ENCODE measurements around the gene FAM163B.

- TF ChIP-seq CTCF (IDR thresholded peaks at IDR 0.05; ENCODE audit: low read depth, low read length, missing input control) (no peak), REST (IDR thresholded peaks at IDR 0.05) (no peak), MAX (IDR thresholded peaks at IDR 0.05) (no peak), TAF1 (conservative IDR thresholded peaks at IDR 0.05) (no peak), EGR1 (IDR thresholded peaks at IDR 0.05; ENCODE audit: low read depth in 2 of 2) (no peak), ZBTB33 (IDR thresholded peaks at IDR 0.05) (no peak), RAD21 (IDR thresholded peaks at IDR 0.05) (no peak), SP1 (IDR thresholded peaks at IDR 0.05) (no peak), YY1 (IDR thresholded peaks at IDR 0.05) (no peak), NR2F2 (IDR thresholded peaks at IDR 0.05) (no peak), GABPA (IDR thresholded peaks at IDR 0.05 in 1 of 2, conservative IDR thresholded peaks at IDR 0.05 in 1 of 2) (no peak), ATF3 (IDR thresholded peaks at IDR 0.05) (no peak), JUND (IDR thresholded peaks at IDR 0.05) (no peak), FOXA1 (IDR thresholded peaks at IDR 0.05) (no peak)
Observed at GRCh38 chr9:133554729-133555128, 54.5 kb downstream of the FAM163B start.

Measured in liver (tissue), 3 donors.